OCI-LY1 (cell line): ENCODE data around the gene TOX2.

Experiments used
- H2AFZ ChIP-seq: fragments of 200-600 bp; sonication (generic), shearing (Covaris generic); 2 replicates; pipeline ENCODE4 v1.6.0; 2014; ENCODE audit warnings: antibody characterized with exemption, mild to moderate bottlenecking, low read length
- H3F3A ChIP-seq: fragments of 200-600 bp; sonication (generic), shearing (Covaris generic); 2 replicates; pipeline ENCODE4 v1.6.0; 2014; ENCODE audit warnings: mild to moderate bottlenecking, antibody characterized with exemption, low read length, moderate library complexity; ENCODE audit not compliant: insufficient read depth
- H3K27ac ChIP-seq: fragments of 200-600 bp; sonication (generic); 2 replicates; pipeline ENCODE4 v1.5.1; 2014; ENCODE audit warnings: low read length, mixed run types, mild to moderate bottlenecking, low read depth; ENCODE audit not compliant: poor library complexity, severe bottlenecking
- H3K27me3 ChIP-seq: fragments of 200-600 bp; sonication (generic); 2 replicates; pipeline ENCODE4 v1.6.0; 2014; ENCODE audit warnings: antibody characterized with exemption, mild to moderate bottlenecking, low read length, moderate library complexity; ENCODE audit not compliant: insufficient read depth
- H3K36me3 ChIP-seq: fragments of 200-600 bp; sonication (generic); 2 replicates; pipeline ENCODE4 v1.6.1; 2014; ENCODE audit warnings: mild to moderate bottlenecking, antibody characterized with exemption, low read length, moderate library complexity, mixed read lengths; ENCODE audit not compliant: insufficient read depth
- H3K4me1 ChIP-seq: fragments of 200-600 bp; sonication (generic); 2 replicates; pipeline ENCODE4 v1.5.1; 2014; ENCODE audit warnings: mild to moderate bottlenecking, low read length, moderate library complexity; ENCODE audit not compliant: insufficient read depth, severe bottlenecking
- H3K4me2 ChIP-seq: fragments of 200-600 bp; sonication (generic), shearing (Covaris generic); 2 replicates; pipeline ENCODE4 v1.6.1; 2014; ENCODE audit warnings: low read length
- H3K4me3 ChIP-seq: fragments of 200-600 bp; sonication (generic); 2 replicates; pipeline ENCODE4 v1.5.1; 2014; ENCODE audit warnings: low read length, low read depth, mild to moderate bottlenecking, mixed read lengths; ENCODE audit not compliant: poor library complexity, severe bottlenecking
- H3K79me2 ChIP-seq: fragments of 200-600 bp; shearing (Covaris generic); 2 replicates; pipeline ENCODE4 v1.6.1; 2016; ENCODE audit warnings: mixed run types, low read length, mixed read lengths; ENCODE audit not compliant: insufficient read depth
- H3K9ac ChIP-seq: fragments of 200-600 bp; sonication (generic), shearing (Covaris generic); 2 replicates; pipeline ENCODE4 v1.6.1; 2014; ENCODE audit warnings: mild to moderate bottlenecking, low read length, mixed read lengths
- H3K9me2 ChIP-seq: fragments of 200-600 bp; sonication (generic), shearing (Covaris generic); 2 replicates; pipeline ENCODE4 v1.6.1; 2014; ENCODE audit warnings: low read depth, mild to moderate bottlenecking, low read length, mixed read lengths
- H3K9me3 ChIP-seq: fragments of 200-600 bp; shearing (Covaris generic); 2 replicates; pipeline ENCODE4 v1.6.1; 2014; ENCODE audit warnings: low read length, mixed read lengths
- H4K20me1 ChIP-seq: fragments of 200-600 bp; sonication (generic), shearing (Covaris generic); 2 replicates; pipeline ENCODE4 v1.6.0; 2016; ENCODE audit warnings: mild to moderate bottlenecking, low read length; ENCODE audit not compliant: insufficient read depth
- EZH2 ChIP-seq: fragments of 200-600 bp; sonication (generic), shearing (Covaris generic); IDR thresholded peaks from 2 replicates; pipeline ENCODE4 v1.8.0; 2017; ENCODE audit warnings: borderline replicate concordance, mixed run types, mild to moderate bottlenecking, antibody characterized with exemption, low read length, moderate library complexity, mixed read lengths
- TF ChIP-seq, protein P1 (sequence below): fragments of 200-600 bp; sonication (generic), shearing (Covaris generic); IDR thresholded peaks from 2 replicates; pipeline ENCODE4 v1.5.1; 2017; ENCODE audit warnings: mild to moderate bottlenecking, antibody characterized with exemption, low read length, moderate library complexity, mixed read lengths

Gene TOX2

GRCh38 chr20:44097521-44098255 lies 183.0 kb downstream of the TOX2 start:
- TF ChIP-seq EZH2: no peak
- TF ChIP-seq, protein P1, sequence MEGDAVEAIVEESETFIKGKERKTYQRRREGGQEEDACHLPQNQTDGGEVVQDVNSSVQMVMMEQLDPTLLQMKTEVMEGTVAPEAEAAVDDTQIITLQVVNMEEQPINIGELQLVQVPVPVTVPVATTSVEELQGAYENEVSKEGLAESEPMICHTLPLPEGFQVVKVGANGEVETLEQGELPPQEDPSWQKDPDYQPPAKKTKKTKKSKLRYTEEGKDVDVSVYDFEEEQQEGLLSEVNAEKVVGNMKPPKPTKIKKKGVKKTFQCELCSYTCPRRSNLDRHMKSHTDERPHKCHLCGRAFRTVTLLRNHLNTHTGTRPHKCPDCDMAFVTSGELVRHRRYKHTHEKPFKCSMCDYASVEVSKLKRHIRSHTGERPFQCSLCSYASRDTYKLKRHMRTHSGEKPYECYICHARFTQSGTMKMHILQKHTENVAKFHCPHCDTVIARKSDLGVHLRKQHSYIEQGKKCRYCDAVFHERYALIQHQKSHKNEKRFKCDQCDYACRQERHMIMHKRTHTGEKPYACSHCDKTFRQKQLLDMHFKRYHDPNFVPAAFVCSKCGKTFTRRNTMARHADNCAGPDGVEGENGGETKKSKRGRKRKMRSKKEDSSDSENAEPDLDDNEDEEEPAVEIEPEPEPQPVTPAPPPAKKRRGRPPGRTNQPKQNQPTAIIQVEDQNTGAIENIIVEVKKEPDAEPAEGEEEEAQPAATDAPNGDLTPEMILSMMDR: no peak
- H3K79me2 ChIP-seq: no peaks in the 10 kb centered on the region
- no peaks in the 10 kb centered on the region for H3K9me3 ChIP-seq
- H3K4me3 ChIP-seq: no peak overlapping the region
- no peaks in the 10 kb centered on the region for H3K36me3 ChIP-seq
- H3K27me3 ChIP-seq: no peaks in the 10 kb centered on the region; the same call in 1 of the 2 replicates
- H4K20me1 ChIP-seq: no peaks in the 10 kb centered on the region
- H2AFZ ChIP-seq: no peak overlapping the region
- no peak overlapping the region for H3K4me2 ChIP-seq
- no peaks in the 10 kb centered on the region for H3F3A ChIP-seq
- H3K9me2 ChIP-seq: no peaks in the 10 kb centered on the region
- H3K27ac ChIP-seq: no peak overlapping the region
- no peak overlapping the region for H3K9ac ChIP-seq
- peaks cover 2% of the 10 kb centered on the region for H3K4me1 ChIP-seq

DNA sequence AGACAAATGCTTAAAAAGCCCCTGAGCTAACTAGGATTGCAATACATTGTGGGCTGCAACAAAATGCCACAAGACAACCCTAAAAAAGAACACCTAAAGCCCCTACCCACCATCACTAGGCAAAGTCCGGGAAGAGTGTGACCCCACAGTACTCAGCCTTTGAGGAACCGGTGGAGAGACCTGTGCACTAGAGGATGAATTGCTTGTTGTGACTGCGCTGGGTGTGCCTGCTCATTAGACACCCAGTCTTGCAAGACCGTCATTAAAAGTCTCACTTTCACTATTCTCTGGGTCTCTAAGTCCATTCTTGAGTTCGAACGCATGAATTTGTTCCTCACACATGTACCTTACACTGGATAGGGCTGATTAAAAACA lies 183.6 kb downstream of the TOX2 start:
- Histone ChIP-seq H3K79me2 (no peaks in the 10 kb centered on the region), H3K4me1 (no peaks in the 10 kb centered on the region), H3K36me3 (no peaks in the 10 kb centered on the region), H3K9me2 (no peaks in the 10 kb centered on the region), H3K9ac (no peak overlapping the region), H4K20me1 (no peaks in the 10 kb centered on the region), H3K27me3 (no peaks in the 10 kb centered on the region; the same call in 1 of the 2 replicates), H3F3A (no peaks in the 10 kb centered on the region), H2AFZ (no peak overlapping the region), H3K4me2 (no peak overlapping the region), H3K27ac (no peak overlapping the region), H3K9me3 (no peaks in the 10 kb centered on the region), H3K4me3 (no peak overlapping the region)
- no peak for TF ChIP-seq EZH2
- TF ChIP-seq, protein P1: no peak

DNA sequence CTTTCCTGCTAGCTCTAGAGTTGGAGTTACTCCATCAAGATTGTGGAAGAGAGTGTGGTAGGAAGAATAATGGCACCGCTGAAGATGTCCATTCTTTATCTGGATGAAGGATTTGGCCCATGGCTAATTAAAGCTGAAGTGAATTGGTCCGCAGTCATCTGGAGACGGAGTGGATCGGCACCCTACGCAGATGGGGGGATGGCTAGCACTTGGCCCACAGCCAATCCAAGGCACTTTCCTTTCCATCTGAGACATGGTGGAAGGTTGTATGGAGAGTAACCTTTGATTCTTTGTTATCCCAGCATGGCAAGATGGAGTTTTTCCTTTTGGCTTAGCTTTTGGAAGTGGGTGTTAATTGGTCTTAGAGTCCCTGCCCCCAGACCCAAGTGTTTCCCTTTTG lies 184.0 kb downstream of the TOX2 start:
- no peak overlapping the region for H3K4me3 ChIP-seq
- H3K27ac ChIP-seq: no peak overlapping the region
- no peaks in the 10 kb centered on the region; the same call in 1 of the 2 replicates for H3K27me3 ChIP-seq
- no peak overlapping the region for H3K9ac ChIP-seq
- H3F3A ChIP-seq: no peaks in the 10 kb centered on the region
- no peaks in the 10 kb centered on the region for H4K20me1 ChIP-seq
- H3K4me2 ChIP-seq: no peak overlapping the region
- H3K36me3 ChIP-seq: no peaks in the 10 kb centered on the region
- TF ChIP-seq EZH2: no peak
- TF ChIP-seq, protein P1: no peak
- H3K79me2 ChIP-seq: no peaks in the 10 kb centered on the region
- H2AFZ ChIP-seq: no peak overlapping the region
- no peaks in the 10 kb centered on the region for H3K4me1 ChIP-seq
- no peaks in the 10 kb centered on the region for H3K9me3 ChIP-seq
- no peaks in the 10 kb centered on the region for H3K9me2 ChIP-seq
